HFFc6 (cell line): ENCODE measurements around the gene NPAS3. TPM values are rescaled to one million over a fixed set of nuclear protein-coding genes. Genes with fewer than 3 reads are reported as not detected.

ENCODE experiments used
- DNase-seq: peaks from one replicate; pipeline ENCODE4 v3.0.0-alpha.2; 2018
- H3K27ac Mint-ChIP-seq: 2 replicates; pipeline ENCODE4 v1.8.0; 2020; ENCODE audit warnings: mild to moderate bottlenecking, mixed read lengths
- H3K27me3 Mint-ChIP-seq: 2 replicates; pipeline ENCODE4 v1.8.0; 2021; ENCODE audit warnings: mild to moderate bottlenecking, moderate library complexity, mixed read lengths; ENCODE audit not compliant: insufficient read depth
- H3K36me3 Mint-ChIP-seq: 2 replicates; pipeline ENCODE4 v1.8.0; 2021; ENCODE audit warnings: low read depth, mixed read lengths
- H3K4me1 Mint-ChIP-seq: 2 replicates; pipeline ENCODE4 v1.8.0; 2020; ENCODE audit warnings: low read depth, mixed read lengths
- H3K4me3 Mint-ChIP-seq: 2 replicates; pipeline ENCODE4 v1.8.0; 2020; ENCODE audit warnings: mild to moderate bottlenecking, moderate library complexity, mixed read lengths
- H3K9me3 Mint-ChIP-seq: 2 replicates; pipeline ENCODE4 v1.8.0; 2020; ENCODE audit warnings: mild to moderate bottlenecking, mixed read lengths
- total RNA-seq, 6 experiments: library from RNA; stranded (reverse); fragmentation: NEBNext Ultra II Directional; extraction: Animal tissue kit (Norgen Biotek cat#: 25700); gene quantifications; 2 replicates in 1 of 6; 3 replicates in 5 of 6; pipeline ENCODE4 v1.2.3, GENCODE V29; 2021
- TF ChIP-seq, protein P1 (sequence below): fragments of 200-600 bp; sonication (generic); IDR thresholded peaks from 2 replicates; pipeline ENCODE4 v1.5.0; 2021; ENCODE audit warnings: antibody characterized with exemption, mild to moderate bottlenecking

The NPAS3 gene
- total RNA-seq, 6 experiments from 2014 or later, result not detected

DNA sequence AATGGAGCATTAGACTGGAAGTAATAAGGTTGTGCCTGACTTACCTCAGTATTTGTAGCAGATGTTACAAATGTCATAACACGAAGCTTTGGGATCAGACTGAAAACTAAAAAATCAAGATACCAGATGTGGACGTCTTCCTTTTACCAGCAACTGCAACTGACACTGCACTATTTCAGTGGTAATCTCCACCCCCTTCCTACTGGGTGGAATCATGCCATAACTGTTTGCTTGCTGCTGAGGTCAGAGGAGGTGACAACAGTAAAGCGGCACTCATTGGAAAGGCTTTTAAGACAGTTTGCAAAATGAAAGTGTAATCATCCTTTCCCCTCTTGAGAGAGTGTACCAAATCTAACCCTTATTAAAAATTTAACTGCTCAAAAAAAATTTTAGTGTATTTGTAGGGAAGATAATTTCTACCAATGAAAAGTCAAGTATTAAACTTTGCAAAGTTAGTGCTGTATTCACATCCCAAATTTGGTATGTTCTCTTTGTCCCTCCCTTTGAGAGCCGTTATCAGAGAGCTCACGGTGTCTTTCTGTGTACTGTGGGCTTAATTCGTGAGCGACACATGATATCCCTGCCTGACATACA, 420.7 kb downstream of the NPAS3 start:
- TF ChIP-seq, protein P1, sequence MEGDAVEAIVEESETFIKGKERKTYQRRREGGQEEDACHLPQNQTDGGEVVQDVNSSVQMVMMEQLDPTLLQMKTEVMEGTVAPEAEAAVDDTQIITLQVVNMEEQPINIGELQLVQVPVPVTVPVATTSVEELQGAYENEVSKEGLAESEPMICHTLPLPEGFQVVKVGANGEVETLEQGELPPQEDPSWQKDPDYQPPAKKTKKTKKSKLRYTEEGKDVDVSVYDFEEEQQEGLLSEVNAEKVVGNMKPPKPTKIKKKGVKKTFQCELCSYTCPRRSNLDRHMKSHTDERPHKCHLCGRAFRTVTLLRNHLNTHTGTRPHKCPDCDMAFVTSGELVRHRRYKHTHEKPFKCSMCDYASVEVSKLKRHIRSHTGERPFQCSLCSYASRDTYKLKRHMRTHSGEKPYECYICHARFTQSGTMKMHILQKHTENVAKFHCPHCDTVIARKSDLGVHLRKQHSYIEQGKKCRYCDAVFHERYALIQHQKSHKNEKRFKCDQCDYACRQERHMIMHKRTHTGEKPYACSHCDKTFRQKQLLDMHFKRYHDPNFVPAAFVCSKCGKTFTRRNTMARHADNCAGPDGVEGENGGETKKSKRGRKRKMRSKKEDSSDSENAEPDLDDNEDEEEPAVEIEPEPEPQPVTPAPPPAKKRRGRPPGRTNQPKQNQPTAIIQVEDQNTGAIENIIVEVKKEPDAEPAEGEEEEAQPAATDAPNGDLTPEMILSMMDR, result no peak
- no peaks in the 10 kb centered on the region; the same call in 1 of the 2 replicates for H3K36me3 Mint-ChIP-seq
- H3K4me1 Mint-ChIP-seq, result no peaks in the 10 kb centered on the region
- peaks cover 4% of the 10 kb centered on the region; the same call in 1 of the 2 replicates for H3K9me3 Mint-ChIP-seq
- no peak overlapping the region for H3K27ac Mint-ChIP-seq
- no peak overlapping the region for H3K4me3 Mint-ChIP-seq
- no peak for DNase-seq
- peaks cover 12% of the 10 kb centered on the region for H3K27me3 Mint-ChIP-seq

DNA sequence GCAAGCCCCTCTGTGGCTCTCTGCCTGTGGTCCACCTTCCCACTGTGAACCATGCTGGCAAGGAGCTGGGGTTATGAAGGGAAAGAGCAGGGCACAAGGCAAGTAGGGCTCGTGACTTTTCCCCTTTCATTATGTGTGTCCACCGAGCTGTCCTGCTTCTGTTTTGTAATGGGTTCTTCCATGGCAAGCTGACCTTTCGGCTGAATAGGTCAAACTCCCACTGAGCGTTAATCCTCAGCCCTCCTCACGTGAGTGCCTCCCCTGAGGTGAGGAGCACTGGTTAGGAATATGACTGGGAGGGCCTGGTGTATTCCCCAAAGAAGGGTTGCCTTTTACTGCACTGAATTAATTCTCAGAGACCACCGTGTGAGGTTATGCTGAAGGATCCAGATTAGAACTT, 424.3 kb downstream of the NPAS3 start:
- H3K27me3 Mint-ChIP-seq, result peaks cover 6% of the 10 kb centered on the region
- TF ChIP-seq, protein P1, result no peak
- H3K4me1 Mint-ChIP-seq, result no peaks in the 10 kb centered on the region
- no peaks in the 10 kb centered on the region for H3K36me3 Mint-ChIP-seq
- H3K9me3 Mint-ChIP-seq, result no peaks in the 10 kb centered on the region; the same call in 1 of the 2 replicates
- no peak overlapping the region for H3K27ac Mint-ChIP-seq
- no peak overlapping the region for H3K4me3 Mint-ChIP-seq
- DNase-seq, result no peak

DNA sequence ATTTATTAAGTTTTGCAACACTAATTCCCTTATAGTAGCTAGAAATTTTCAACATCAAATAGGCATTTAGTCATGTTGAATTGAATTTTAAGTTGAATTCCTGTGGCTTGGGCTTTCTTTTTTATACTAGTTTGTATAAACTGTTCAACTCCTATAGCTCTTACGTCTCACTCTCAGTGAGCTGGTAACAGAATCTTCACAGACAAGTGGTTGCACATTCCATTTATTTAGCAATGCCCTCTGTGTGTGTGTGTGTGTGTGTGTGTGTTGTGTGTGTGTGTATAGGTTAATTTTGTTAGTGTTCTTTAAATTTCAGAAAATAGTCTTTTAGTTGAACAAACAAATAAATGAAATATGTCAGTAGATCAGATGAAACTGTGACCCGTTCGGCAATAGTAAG, 425.0 kb downstream of the NPAS3 start:
- Mint-ChIP-seq H3K4me3 (no peak overlapping the region), H3K36me3 (no peaks in the 10 kb centered on the region), H3K27me3 (peaks cover 6% of the 10 kb centered on the region), H3K9me3 (no peaks in the 10 kb centered on the region; the same call in 1 of the 2 replicates), H3K4me1 (no peaks in the 10 kb centered on the region), H3K27ac (no peak overlapping the region)
- no peak for DNase-seq
- TF ChIP-seq, protein P1, result no peak

DNA sequence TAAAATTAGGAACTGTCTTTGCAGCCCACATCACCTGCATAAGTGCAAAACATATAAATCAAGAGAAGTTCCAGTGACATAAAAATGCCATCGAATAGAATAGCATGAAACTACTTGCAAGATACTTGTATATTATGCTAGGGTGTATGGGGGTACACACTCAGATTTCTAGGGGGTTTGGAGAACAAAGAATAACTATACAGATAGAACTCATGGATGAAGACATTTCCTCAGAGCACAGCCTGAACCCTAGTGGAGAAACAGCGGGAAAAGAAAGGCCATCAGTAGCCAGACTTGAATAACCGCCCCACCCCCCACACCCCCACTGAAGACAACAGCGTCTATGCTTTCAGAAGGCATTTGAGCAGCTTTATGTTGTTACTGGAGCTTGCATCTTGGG, 425.8 kb downstream of the NPAS3 start:
- Mint-ChIP-seq H3K36me3 (no peaks in the 10 kb centered on the region), H3K4me3 (no peak overlapping the region), H3K27me3 (peaks cover 6% of the 10 kb centered on the region), H3K9me3 (no peaks in the 10 kb centered on the region; the same call in 1 of the 2 replicates), H3K4me1 (no peaks in the 10 kb centered on the region), H3K27ac (no peak overlapping the region)
- DNase-seq, result no peak
- TF ChIP-seq, protein P1, result no peak

DNA sequence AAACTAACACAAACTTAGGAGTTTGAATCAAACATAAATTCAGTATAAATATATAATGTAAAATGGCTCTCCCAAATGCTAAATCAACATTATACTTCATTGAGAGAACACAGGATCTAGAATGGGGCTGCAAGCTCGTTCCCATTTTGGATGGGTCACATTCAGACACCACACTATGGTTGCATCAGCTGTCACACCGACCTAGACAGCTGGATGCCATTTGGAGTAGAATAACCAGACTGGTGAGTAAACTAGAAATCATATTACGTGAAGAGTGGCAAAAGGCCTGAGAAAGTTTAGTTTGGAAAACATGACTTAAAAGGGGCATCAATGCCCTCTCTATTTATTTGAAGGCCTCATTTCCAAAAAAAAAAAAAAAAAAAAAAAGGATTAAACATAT, 430.4 kb downstream of the NPAS3 start:
- Mint-ChIP-seq H3K4me3 (no peak overlapping the region), H3K27ac (no peak overlapping the region), H3K4me1 (no peaks in the 10 kb centered on the region), H3K36me3 (no peaks in the 10 kb centered on the region), H3K27me3 (peaks cover 2% of the 10 kb centered on the region; the same call in 1 of the 2 replicates), H3K9me3 (no peaks in the 10 kb centered on the region; the same call in 1 of the 2 replicates)
- TF ChIP-seq, protein P1, result no peak
- DNase-seq, result no peak
